Measurements from ENCODE around the gene EHMT1. TPM values are rescaled to one million over a fixed set of nuclear protein-coding genes. Genes with fewer than 3 reads are reported as not detected.

The EHMT1 gene
- total and polyA plus RNA-seq, 9 of the 15 experiments (the other 6 are each of a cell fraction or from before 2014, with no cell fraction given) = 2.2 to 76.0 (median 36.4) TPM

- TF ChIP-seq ZNF174 (CRISPR knock-in tag; IDR thresholded peaks at IDR 0.05) (no peak), ZNF699 (CRISPR knock-in tag; IDR thresholded peaks at IDR 0.05; ENCODE audit: insufficient replicate concordance) (no peak), NFRKB (IDR thresholded peaks at IDR 0.05; ENCODE audit: low read depth) (no peak), NR2F6 (CRISPR knock-in tag; IDR thresholded peaks at IDR 0.05) (peak; percentile 31; the same call in 1 of the 2 replicates), SIX5 (IDR thresholded peaks at IDR 0.05; ENCODE audit: borderline replicate concordance in 1 of 2, insufficient read depth in 1 of 2, low read depth in 1 of 2, low read length in 2 of 2) (peak in 1 of 2 experiments; percentile 24; a peak in 1 of 4 replicates), ETV6 (IDR thresholded peaks at IDR 0.05; ENCODE audit: borderline replicate concordance in 1 of 2, low read depth in 2 of 2, low read length in 1 of 2) (no peak), ETV6 (CRISPR knock-in tag; IDR thresholded peaks at IDR 0.05; ENCODE audit: borderline replicate concordance) (no peak), PRMT5 (CRISPR knock-in tag; IDR thresholded peaks at IDR 0.05) (no peak), ZNF212 (CRISPR knock-in tag; IDR thresholded peaks at IDR 0.05) (peak; percentile 49; the same call in 1 of the 2 replicates), JUN (IDR thresholded peaks at IDR 0.05; ENCODE audit: borderline replicate concordance, low read depth, low read length) (no peak), JUN (CRISPR knock-in tag; IDR thresholded peaks at IDR 0.05; ENCODE audit: borderline replicate concordance) (no peak), REST (IDR thresholded peaks at IDR 0.05; ENCODE audit: borderline replicate concordance) (peak; percentile 91), REST (CRISPR knock-in tag; IDR thresholded peaks at IDR 0.05; ENCODE audit: low read depth) (peak; percentile 74; the same call in 1 of the 2 replicates), NR2C2 (CRISPR knock-in tag; IDR thresholded peaks at IDR 0.05) (peak; percentile 99), NR2C2 (tag; IDR thresholded peaks at IDR 0.05) (peak; percentile 100), RBM39 (optimal IDR thresholded peaks at IDR 0.05; ENCODE audit: low read depth, low read length) (no peak), FOXO4 (CRISPR knock-in tag; IDR thresholded peaks at IDR 0.05) (no peak), ZNF316 (IDR thresholded peaks at IDR 0.05) (no peak), GABPB1 (CRISPR knock-in tag; IDR thresholded peaks at IDR 0.05) (peak; percentile 91)
Observed at GRCh38 chr9:137618105-137619067, at the start of gene EHMT1 (continued).
